GM23248 (cell line): ENCODE measurements around the gene PSAP. TPM values are rescaled to one million over a fixed set of nuclear protein-coding genes. Genes with fewer than 3 reads are reported as not detected.
A peak's percentile ranks its signal among the peaks of the same experiment; 100 is the strongest.

Experiments used
- DNase-seq: peaks from one replicate; pipeline ENCODE4 v3.0.0-alpha.2; 2015
- H2AFZ ChIP-seq: fragments of 200-600 bp; sonication (generic); 2 replicates; pipeline ENCODE4 v1.6.1; 2016; ENCODE audit warnings: antibody characterized with exemption
- H3F3A ChIP-seq: fragments of 200-600 bp; sonication (generic); 2 replicates; pipeline ENCODE4 v1.6.1; 2016; ENCODE audit warnings: mild to moderate bottlenecking, antibody characterized with exemption, mixed run types; ENCODE audit not compliant: insufficient read depth
- H3K27ac ChIP-seq: fragments of 200-600 bp; sonication (generic); 2 replicates; pipeline ENCODE4 v1.5.1; 2016; ENCODE audit warnings: mild to moderate bottlenecking
- H3K27me3 ChIP-seq: fragments of 200-600 bp; sonication (generic); replicated peaks from 2 replicates; pipeline ENCODE4 v1.6.1; 2016; ENCODE audit warnings: mild to moderate bottlenecking; ENCODE audit not compliant: insufficient read depth
- H3K36me3 ChIP-seq: fragments of 200-600 bp; sonication (generic); 2 replicates; pipeline ENCODE4 v1.6.1; 2016; ENCODE audit warnings: low read depth, mild to moderate bottlenecking
- H3K4me1 ChIP-seq: fragments of 200-600 bp; sonication (generic); 2 replicates; pipeline ENCODE4 v1.6.1; 2016; ENCODE audit warnings: mild to moderate bottlenecking; ENCODE audit not compliant: insufficient read depth
- H3K4me2 ChIP-seq: fragments of 200-600 bp; sonication (generic); one replicate; pipeline ENCODE4 v1.6.1; 2016; ENCODE audit warnings: mild to moderate bottlenecking; ENCODE audit not compliant: unreplicated experiment
- H3K4me3 ChIP-seq: fragments of 200-600 bp; sonication (generic); 2 replicates; pipeline ENCODE4 v1.5.1; 2016; ENCODE audit warnings: mild to moderate bottlenecking
- H3K79me2 ChIP-seq: fragments of 200-600 bp; sonication (generic); 2 replicates; pipeline ENCODE4 v1.6.1; 2016; ENCODE audit warnings: mild to moderate bottlenecking; ENCODE audit not compliant: insufficient read depth
- H3K9ac ChIP-seq: fragments of 200-600 bp; sonication (generic); 2 replicates; pipeline ENCODE4 v1.6.1; 2016; ENCODE audit warnings: mild to moderate bottlenecking
- H3K9me2 ChIP-seq: fragments of 200-600 bp; sonication (generic); 2 replicates; pipeline ENCODE4 v1.6.1; 2016; ENCODE audit warnings: mixed run types, mild to moderate bottlenecking, moderate library complexity; ENCODE audit not compliant: insufficient read depth
- H3K9me3 ChIP-seq: fragments of 200-600 bp; sonication (generic); one replicate; pipeline ENCODE4 v1.6.1; 2017; ENCODE audit warnings: low read depth
- H4K20me1 ChIP-seq: fragments of 200-600 bp; sonication (generic); 2 replicates; pipeline ENCODE4 v1.6.0; 2016; ENCODE audit not compliant: insufficient read depth
- EZH2 ChIP-seq: fragments of 200-600 bp; sonication (generic); IDR thresholded peaks from 2 replicates; pipeline ENCODE4 v1.6.1; 2018; ENCODE audit warnings: antibody characterized with exemption, mild to moderate bottlenecking; ENCODE audit not compliant: insufficient read depth, poor library complexity, severe bottlenecking
- EZH2phosphoT487 ChIP-seq: fragments of 200-600 bp; sonication (generic); IDR thresholded peaks from 2 replicates; pipeline ENCODE4 v1.6.1; 2018; ENCODE audit warnings: antibody characterized with exemption, moderate library complexity, mild to moderate bottlenecking, low read depth; ENCODE audit not compliant: insufficient read depth
- WGBS, 2 experiments: methylation state at CpG; one replicate each; pipeline ENCODE4 v1.1.6; 2015 to 2017; ENCODE audit warnings: low lambda C conversion rate in 2 of 2, low coverage in 1 of 2; ENCODE audit errors: missing lambda C conversion rate in 2 of 2; 5-methylcytosine and 5-hydroxymethylcytosine counted together
- in situ Hi-C: fragments of 300-500 bp; cut with MboI; formaldehyde crosslinking; loops from 2 replicates; pipeline ENCODE4 v1.15.0; 2020
- polyA plus RNA-seq: library from polyadenylated mRNA; unstranded; fragments of >200 nt; fragmentation: Nextera tagmentation; extraction: Ambion mirVana; gene quantifications from 2 replicates; pipeline ENCODE4 v1.2.1, GENCODE V29; 2016
- total RNA-seq: library from RNA; depleted of rRNA; stranded (reverse); fragments of >200 nt; shearing (Covaris generic); gene quantifications from 2 replicates; pipeline ENCODE4 v1.2.3, GENCODE V29; 2014

The PSAP gene
- total and polyA plus RNA-seq, 2 experiments from 2014 or later: 715 to 1,142 TPM

DNA sequence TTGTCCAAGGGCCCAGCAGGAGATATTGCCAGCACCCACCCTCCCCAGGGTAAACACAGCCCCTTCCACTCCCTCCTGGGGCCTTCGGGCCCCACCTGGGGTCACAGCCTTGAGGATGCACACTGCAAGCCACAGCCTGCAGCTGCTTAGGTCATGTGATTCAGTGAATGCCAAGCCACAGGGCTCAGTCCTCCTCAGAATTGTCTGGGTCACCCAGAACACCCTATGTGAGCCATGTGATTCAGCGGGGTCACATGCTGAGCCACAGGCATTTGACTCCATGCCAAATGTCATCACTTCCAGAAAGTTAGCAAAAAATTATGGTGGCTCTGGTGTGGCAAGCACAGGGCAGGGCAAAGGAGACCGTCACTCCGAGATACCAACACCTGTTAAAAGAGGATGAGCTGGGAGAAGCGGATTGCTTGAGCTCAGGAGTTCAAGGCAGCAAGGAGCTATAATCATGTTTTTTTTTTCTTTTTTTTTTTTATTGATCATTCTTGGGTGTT lies 17.2 kb upstream of the PSAP start:
- in situ Hi-C loops: no loop called here
- TF ChIP-seq EZH2phosphoT487 (no peak), EZH2 (no peak)
- Histone ChIP-seq H3K4me1 (peaks cover 25% of the 10 kb centered on the region), H3F3A (no peaks in the 10 kb centered on the region), H3K27ac (no peak overlapping the region), H3K4me3 (no peak overlapping the region), H2AFZ (no peak overlapping the region), H3K36me3 (no peaks in the 10 kb centered on the region), H3K9me3 (no peaks in the 10 kb centered on the region), H3K27me3 (no peaks in the 10 kb centered on the region), H4K20me1 (no peaks in the 10 kb centered on the region), H3K4me2 (no peak overlapping the region), H3K79me2 (no peaks in the 10 kb centered on the region), H3K9me2 (no peaks in the 10 kb centered on the region), H3K9ac (no peak overlapping the region)
- WGBS, 2 experiments: 57 to 58% methylated on average over 5 of the region's 5 CpGs
- DNase-seq: peak; percentile 77

- Histone ChIP-seq H3K4me2 (no peak overlapping the region), H3K79me2 (no peaks in the 10 kb centered on the region), H3K4me3 (no peak overlapping the region), H3K36me3 (no peaks in the 10 kb centered on the region), H3K9me3 (no peaks in the 10 kb centered on the region), H3K27me3 (no peaks in the 10 kb centered on the region), H3K9me2 (no peaks in the 10 kb centered on the region), H4K20me1 (no peaks in the 10 kb centered on the region), H3K4me1 (peaks cover 30% of the 10 kb centered on the region), H2AFZ (no peak overlapping the region), H3K27ac (no peak overlapping the region), H3K9ac (no peak overlapping the region), H3F3A (peaks cover 15% of the 10 kb centered on the region)
- TF ChIP-seq EZH2phosphoT487 (no peak), EZH2 (no peak)
- no peak for DNase-seq
- WGBS, 2 experiments: 86 to 90% methylated on average over 6 to 7 of the region's 7 CpGs
- in situ Hi-C loops: no loop called here
Measured at GRCh38 chr10:71865561-71866041, 14.6 kb upstream of the PSAP start.

- TF ChIP-seq EZH2phosphoT487 (no peak), EZH2 (no peak)
- H3K36me3 ChIP-seq: no peaks in the 10 kb centered on the region
- peaks cover 34% of the 10 kb centered on the region for H3K4me1 ChIP-seq
- 53 to 61% methylated on average over 5 of the region's 5 CpGs for WGBS, 2 experiments
- no peak overlapping the region for H2AFZ ChIP-seq
- H3K27me3 ChIP-seq: no peaks in the 10 kb centered on the region
- H3K9ac ChIP-seq: no peak overlapping the region
- no peak overlapping the region for H3K27ac ChIP-seq
- in situ Hi-C loops: no loop called here
- peak; percentile 72 for DNase-seq
- H3K79me2 ChIP-seq: no peaks in the 10 kb centered on the region
- H4K20me1 ChIP-seq: no peaks in the 10 kb centered on the region
- peaks cover 18% of the 10 kb centered on the region for H3F3A ChIP-seq
- H3K9me2 ChIP-seq: no peaks in the 10 kb centered on the region
- no peak overlapping the region for H3K4me3 ChIP-seq
- H3K9me3 ChIP-seq: no peaks in the 10 kb centered on the region
- no peak overlapping the region for H3K4me2 ChIP-seq
Measured at GRCh38 chr10:71864911-71865361, 13.9 kb upstream of the PSAP start.

DNA sequence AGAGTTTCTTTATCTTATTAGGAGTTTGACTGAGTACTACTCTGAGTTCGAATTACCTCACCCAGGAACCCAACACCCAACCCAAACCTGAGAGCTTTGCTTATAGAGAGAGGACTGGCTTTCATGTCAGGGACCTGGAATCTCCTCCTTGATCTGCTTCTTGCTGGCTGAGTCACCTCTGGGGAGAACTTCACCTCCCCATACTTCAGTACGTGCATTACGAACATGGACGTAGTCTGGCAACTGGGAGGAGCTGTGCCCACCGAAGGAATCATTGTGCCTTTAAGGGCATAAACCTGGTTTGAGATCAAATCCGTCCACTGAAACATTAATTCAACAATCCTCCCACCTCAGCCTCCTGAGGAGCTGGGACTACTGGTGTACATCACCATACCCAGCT lies 12.2 kb upstream of the PSAP start:
- WGBS, 2 experiments: 95 to 96% methylated on average over 6 of the region's 6 CpGs
- Histone ChIP-seq H4K20me1 (no peaks in the 10 kb centered on the region), H3K79me2 (no peaks in the 10 kb centered on the region), H3K36me3 (no peaks in the 10 kb centered on the region), H3F3A (peaks cover 24% of the 10 kb centered on the region), H3K4me2 (no peak overlapping the region), H3K4me3 (no peak overlapping the region), H2AFZ (no peak overlapping the region), H3K4me1 (peaks cover 35% of the 10 kb centered on the region), H3K9me3 (no peaks in the 10 kb centered on the region), H3K9ac (no peak overlapping the region), H3K27me3 (no peaks in the 10 kb centered on the region), H3K27ac (no peak overlapping the region), H3K9me2 (no peaks in the 10 kb centered on the region)
- no peak for DNase-seq
- in situ Hi-C loops: no loop called here
- TF ChIP-seq EZH2phosphoT487: no peak
- no peak for TF ChIP-seq EZH2
